T47D (cell line): ENCODE results near the gene TSSC4.
"Not testable (repeated sequence)": the region's sequence is repeated elsewhere in the genome, so short reads cannot be mapped to it uniquely, and the experiment has no call there.

Experiments
- DNase-seq, 2 experiments: peaks; one replicate each; pipeline versions ENCODE4 v3.0.0 to v3.0.0-alpha.2; 2011 to 2012; ENCODE audit warnings: low read depth in 1 of 2, low spot score in 1 of 2
- JUND ChIP-seq: IDR thresholded peaks from 2 replicates; pipeline ENCODE4 v1.6.1; 2012; ENCODE audit warnings: low read depth
- in situ Hi-C: cut with HindIII; loops from 2 replicates; pipeline ENCODE4 v1.10.0; 2016; ENCODE audit warnings: low sequenced_read_pairs, low pct_unique_long_range_greater_than_20kb

Gene TSSC4

DNA sequence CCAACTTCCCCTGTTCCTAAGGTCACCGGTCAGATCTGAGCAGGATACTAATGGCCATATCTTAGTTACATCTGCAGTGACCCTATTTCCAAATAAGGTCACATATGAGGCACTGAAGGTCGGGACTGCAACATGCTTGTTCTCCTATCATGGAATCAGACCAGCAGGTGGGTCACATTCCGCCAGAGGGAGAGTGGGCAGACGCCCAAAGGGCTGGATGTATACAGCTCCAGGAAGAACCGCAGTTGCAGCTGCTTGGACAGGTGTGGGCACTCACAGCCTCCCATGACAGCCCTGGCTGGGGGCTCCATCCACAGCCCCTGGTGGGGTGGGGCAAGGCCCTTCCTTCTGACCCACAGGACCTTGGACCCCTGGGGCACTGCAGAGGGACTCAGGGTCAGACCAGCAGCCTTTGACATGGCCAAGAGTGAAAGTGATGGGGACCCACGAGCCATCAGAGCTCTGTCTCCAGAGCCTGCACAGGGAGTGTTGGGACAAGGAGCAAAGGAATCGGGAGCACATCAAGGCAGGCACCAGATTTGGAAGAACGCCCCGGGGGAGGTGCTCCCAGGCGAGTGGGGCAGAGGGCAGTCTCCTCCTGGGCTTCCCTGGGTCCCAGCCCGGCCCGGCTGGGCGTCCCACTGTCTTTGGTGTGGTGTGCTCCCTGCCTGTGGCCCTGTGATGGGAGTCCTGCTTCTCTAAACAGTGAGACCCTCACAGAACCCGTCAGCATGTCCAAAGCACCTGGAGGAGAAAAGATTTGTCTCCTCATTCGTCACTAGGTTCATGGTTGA, 36.8 kb upstream of the TSSC4 start:
- in situ Hi-C loops = no loop called here
- DNase-seq = no peak
- no peak for TF ChIP-seq JUND

GRCh38 chr11:2364386-2364785, 36.2 kb upstream of the TSSC4 start:
- DNase-seq, in situ Hi-C loops: not testable (repeated sequence)

DNA sequence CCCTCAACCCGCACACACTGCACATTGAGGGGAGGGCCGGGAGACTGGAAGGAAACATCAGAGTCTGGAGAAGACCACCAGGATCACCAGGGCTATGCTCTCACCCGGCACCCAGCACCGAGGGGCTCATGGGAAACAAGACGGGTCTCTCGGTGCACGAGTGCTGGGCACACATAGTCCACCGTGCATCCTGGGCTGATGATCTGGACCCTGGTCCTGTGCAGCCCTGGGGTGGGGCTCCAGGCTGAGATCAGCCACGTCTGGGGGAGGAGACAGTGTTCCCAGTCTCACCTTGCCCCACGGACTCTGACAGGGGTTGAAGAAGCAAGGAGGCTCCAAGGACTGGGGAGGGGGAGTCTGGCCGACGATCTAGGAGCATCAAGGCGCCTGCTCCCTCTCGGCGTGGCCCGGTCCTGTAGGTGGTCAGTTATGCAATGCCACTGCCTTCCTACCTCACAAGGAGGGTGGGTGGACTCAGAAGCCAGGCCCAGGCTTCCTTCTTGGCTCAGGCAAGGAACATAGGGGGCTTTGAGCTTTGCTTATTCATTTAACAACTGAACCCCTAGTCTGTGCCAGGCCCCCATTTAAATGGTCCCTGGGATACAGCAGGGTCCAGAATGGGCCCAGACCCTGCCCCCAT, 34.9 kb upstream of the TSSC4 start:
- in situ Hi-C loops = no loop called here
- TF ChIP-seq JUND = no peak
- DNase-seq = no peak

DNA sequence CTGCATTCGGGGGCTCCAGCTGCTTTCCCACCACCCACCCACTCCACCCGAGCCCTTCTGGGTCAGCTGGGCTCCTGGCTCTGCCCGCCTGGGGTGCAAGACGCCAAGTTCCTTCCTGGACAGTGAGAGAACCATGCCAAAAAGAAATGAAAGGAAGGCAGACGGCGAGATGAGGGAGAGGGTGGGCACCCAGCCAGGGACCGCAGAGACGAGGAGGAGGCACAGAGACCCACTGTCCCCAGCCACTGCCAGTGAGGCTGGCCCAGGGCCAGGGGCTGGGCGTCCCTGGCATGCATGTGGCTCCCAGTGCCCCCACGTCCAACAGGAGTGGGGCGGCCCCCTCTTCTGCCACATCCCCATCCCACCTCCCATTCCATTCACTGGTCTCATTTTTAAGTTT, 34.3 kb upstream of the TSSC4 start:
- no peak for TF ChIP-seq JUND
- in situ Hi-C loops = no loop called here
- DNase-seq = no peak

GRCh38 chr11:2366733-2367132, 33.8 kb upstream of the TSSC4 start:
- in situ Hi-C loops = no loop called here
- no peak for DNase-seq
- no peak for TF ChIP-seq JUND

DNA sequence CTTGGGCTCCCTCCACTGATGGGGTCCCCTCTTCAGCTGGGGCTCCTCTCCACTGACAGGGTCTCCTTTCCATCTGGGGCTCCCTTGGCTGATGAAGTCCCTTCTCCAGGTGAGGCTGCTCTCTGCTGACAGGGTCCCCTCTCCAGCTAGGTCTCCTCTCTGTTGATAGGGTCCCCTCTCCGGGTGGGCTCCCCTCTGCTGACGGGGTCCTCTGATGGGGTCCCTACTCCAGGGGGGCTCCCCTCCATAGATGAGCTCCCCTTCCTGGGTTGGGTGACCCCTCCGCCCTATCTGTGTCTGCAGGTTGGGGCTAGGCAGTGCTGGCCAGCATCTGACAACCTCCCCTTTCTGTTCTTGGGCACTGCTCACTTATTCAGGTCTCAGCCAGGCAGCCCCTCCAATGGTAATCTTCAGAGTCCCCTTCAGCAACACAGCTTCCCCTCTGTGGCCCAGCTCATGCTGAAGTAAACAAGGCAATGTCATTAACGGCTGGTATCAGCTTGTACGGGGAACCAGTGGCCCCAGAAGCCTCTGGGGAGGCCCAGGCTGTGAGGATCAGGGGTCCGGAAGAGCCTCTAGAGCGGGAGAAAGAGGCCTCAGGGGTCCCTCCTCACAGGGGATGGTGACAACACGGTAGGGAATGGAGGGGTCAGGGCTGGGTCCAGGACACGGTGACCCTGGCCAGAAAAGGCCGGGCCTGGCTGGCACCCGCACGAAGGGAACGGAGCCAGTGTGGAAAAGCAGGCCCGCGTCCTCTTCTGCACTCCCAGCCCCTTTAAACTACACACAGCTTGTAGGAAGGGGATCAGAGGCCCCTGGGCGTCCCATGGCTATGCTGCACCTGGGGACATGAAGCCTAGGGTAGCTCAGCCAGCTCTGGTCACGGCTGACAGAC, 33.0 kb upstream of the TSSC4 start:
- no peak for TF ChIP-seq JUND
- in situ Hi-C loops = no loop called here
- DNase-seq = no peak

DNA sequence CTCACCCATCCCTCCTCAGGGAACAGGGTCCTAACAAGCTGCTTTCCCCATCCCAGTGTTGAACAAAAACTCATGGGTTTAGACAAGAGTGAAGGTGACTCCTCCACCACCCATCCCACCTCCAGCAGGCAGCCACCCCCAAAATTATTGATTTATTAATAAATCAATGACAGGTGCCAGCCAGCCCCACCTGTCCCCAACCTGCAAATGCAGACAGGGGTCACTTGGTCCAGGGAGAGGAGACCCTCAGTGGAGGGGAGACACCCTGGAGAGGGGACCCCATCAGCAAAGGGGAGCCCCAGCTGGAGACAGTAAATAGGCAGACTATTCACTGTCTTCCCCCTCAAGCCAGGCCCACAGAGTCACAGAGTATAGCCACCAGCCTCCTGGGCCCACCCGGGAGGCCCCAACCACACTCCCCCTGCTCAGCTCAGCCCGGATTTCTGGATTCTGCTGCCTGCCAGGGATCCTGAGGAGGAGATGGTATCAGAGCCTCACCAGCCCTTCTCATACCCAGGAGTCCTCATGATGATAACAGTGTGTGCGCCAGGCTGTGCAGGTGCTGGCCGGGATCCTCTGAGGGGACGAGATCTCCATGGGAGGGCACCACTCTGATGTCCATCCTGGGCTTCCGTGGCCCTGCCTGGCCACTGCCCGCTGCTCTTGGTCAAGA, 32.2 kb upstream of the TSSC4 start:
- no peak for TF ChIP-seq JUND
- DNase-seq = no peak
- in situ Hi-C loops = no loop called here

- no peak for TF ChIP-seq JUND
- DNase-seq = no peak
- in situ Hi-C loops = no loop called here
Measured at GRCh38 chr11:2368851-2369180, 31.7 kb upstream of the TSSC4 start.

- TF ChIP-seq JUND = no peak
- DNase-seq = no peak
- in situ Hi-C loops = no loop called here
Measured at GRCh38 chr11:2369320-2369719, 31.2 kb upstream of the TSSC4 start.

DNA sequence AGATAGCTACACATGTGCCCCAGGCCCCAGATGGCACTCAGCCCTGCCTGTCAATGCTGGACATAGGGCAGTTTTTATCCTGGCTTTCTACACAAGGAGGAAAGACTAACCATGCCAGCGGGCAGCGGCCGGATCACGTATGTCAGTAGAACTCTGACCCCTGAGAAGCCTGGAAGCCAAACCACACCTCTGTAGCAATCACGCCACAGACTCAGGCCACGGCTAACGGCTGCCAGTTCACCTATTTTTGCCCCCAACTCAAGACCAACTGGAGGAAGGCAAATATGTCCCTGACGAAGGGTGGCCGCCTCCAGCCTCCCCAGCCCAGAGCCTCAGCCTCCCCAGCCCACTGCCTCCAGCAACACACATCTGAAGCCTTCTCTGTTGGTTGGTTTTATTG, 30.7 kb upstream of the TSSC4 start:
- no peak for TF ChIP-seq JUND
- no peak for DNase-seq
- in situ Hi-C loops = no loop called here

- in situ Hi-C loops = no loop called here
- no peak for DNase-seq
- no peak for TF ChIP-seq JUND
Measured at GRCh38 chr11:2374456-2375201, 25.9 kb upstream of the TSSC4 start.

DNA sequence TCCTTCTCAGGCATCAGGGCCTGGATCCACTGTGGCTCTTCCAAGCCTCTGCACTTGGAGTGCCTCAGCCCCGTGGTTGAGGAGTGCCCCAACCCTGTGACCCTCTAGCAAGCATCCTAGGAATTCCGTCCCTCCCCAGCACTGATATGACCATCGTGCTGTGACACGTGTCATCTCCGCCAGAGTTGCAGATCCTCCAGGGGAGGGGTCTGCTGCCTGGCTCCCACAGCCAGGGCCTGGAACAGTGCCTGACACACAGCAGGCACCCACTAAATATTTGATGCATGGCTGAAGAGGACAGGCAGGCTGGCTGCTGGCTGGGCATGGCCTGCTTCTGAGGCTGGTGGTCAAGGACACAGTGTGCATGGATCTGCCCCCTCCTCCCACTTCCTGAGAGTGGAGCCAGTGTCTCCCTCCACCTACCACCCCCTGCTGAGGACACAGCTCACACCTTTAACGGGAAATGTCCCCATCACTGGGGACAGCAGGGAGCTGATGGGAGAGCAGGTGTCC, 25.2 kb upstream of the TSSC4 start:
- in situ Hi-C loops = no loop called here
- no peak for DNase-seq
- no peak for TF ChIP-seq JUND
